Activated naive CD8-positive, alpha-beta T cell treated with anti-CD3 and anti-CD28 coated beads, Interleukin-2, amount 50 U/mL, for 24 hours (primary cell): ENCODE measurements around the gene ARMC10.
"Not testable (repeated sequence)": the region's sequence is repeated elsewhere in the genome, so short reads cannot be mapped to it uniquely, and the experiment has no call there.

Experiments used
- ATAC-seq: fragments of 150-1000 bp; cut with Tn5 transposase; one replicate; pipeline ENCODE4 v1.10.0; 2021
- DNase-seq: peaks from one replicate; pipeline ENCODE4 v3.0.0; 2021
- H3K27ac Mint-ChIP-seq: one replicate; pipeline ENCODE4 v1.8.0; 2021; ENCODE audit warnings: mild to moderate bottlenecking, mixed read lengths
- H3K27me3 Mint-ChIP-seq: one replicate; pipeline ENCODE4 v1.8.0; 2021; ENCODE audit warnings: mixed read lengths
- H3K36me3 Mint-ChIP-seq: one replicate; pipeline ENCODE4 v1.8.0; 2021; ENCODE audit warnings: low read depth, mixed read lengths
- H3K4me1 Mint-ChIP-seq: one replicate; pipeline ENCODE4 v1.8.0; 2021; ENCODE audit warnings: mixed read lengths
- H3K4me3 Mint-ChIP-seq: one replicate; pipeline ENCODE4 v1.8.0; 2021; ENCODE audit warnings: mild to moderate bottlenecking, moderate library complexity, mixed read lengths
- H3K9me3 Mint-ChIP-seq: one replicate; pipeline ENCODE4 v1.8.0; 2021; ENCODE audit warnings: mixed read lengths

The ARMC10 gene

DNA sequence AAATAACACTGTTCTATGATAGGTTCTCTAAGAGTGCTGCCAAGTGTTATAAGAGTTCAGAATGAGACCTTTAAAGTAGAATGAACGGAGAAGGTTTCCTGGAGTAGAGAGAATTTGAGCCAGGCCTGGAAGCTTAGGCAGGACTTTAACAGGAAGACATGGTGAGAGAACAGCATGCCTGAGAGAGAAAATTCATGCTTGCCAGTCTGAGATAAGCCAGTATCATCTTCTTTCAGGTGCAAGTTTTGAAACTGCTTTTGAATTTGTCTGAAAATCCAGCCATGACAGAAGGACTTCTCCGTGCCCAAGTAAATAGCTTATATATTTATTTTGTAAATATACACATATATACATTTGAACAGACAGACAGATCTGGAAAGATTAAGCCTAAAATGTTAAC lies 22.1 kb downstream of the ARMC10 start:
- peaks cover 42% of the 10 kb centered on the region for H3K36me3 Mint-ChIP-seq

DNA sequence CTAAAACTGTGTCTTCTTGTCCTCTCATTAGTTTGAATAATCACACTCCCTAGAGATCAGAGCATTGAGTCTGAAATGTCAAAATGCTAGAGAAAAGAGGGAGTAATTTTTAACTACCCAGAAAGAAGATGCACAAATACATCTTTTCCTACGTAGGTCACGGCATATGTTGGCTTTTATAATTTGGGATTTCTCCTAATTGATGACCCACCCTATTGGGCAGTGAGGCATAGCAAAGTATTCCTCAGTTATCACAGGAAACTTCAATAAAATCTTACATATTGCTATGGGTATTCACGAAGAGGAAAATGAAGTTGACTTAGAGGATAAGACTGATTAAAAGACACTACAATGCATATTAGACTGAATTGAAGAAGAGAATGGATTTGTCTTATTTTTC lies 25.4 kb downstream of the ARMC10 start:
- Mint-ChIP-seq H3K36me3 (peaks cover 19% of the 10 kb centered on the region), H3K4me1 (no peaks in the 10 kb centered on the region), H3K27ac (no peak overlapping the region), H3K4me3 (no peak overlapping the region), H3K9me3 (no peaks in the 10 kb centered on the region), H3K27me3 (no peaks in the 10 kb centered on the region)
- ATAC-seq, result no peak
- no peak for DNase-seq

More for the DNA sequence above, 22.1 kb downstream of the ARMC10 start:
- ATAC-seq (no peak), DNase-seq (no peak)
- H3K4me1 Mint-ChIP-seq, result no peaks in the 10 kb centered on the region
- H3K9me3 Mint-ChIP-seq, result no peaks in the 10 kb centered on the region
- no peak overlapping the region for H3K27ac Mint-ChIP-seq
- H3K4me3 Mint-ChIP-seq, result no peak overlapping the region
- no peaks in the 10 kb centered on the region for H3K27me3 Mint-ChIP-seq

DNA sequence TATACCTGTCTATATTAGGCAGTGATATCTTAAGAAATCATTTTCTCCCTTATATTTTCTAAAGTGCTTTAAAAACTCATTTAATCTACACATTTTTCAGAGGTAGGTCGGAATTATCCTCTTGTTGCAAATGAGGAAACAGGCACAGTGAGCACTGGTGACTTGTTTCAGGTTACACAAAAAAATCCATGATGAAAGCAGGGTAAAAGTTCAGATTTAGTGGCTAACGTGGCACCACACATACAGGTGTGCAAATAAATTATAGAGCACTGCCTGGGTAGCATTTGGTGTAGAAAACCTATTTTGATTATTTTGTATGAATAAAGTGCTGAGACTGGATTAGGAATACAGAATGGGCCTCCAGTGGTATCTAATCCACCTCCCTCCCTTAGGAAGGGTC lies 26.6 kb downstream of the ARMC10 start:
- Mint-ChIP-seq H3K4me3 (no peak overlapping the region), H3K36me3 (peaks cover 14% of the 10 kb centered on the region), H3K9me3 (no peaks in the 10 kb centered on the region), H3K27me3 (no peaks in the 10 kb centered on the region), H3K27ac (peak overlapping the region; percentile 4), H3K4me1 (no peaks in the 10 kb centered on the region)
- DNase-seq, result no peak
- no peak for ATAC-seq

DNA sequence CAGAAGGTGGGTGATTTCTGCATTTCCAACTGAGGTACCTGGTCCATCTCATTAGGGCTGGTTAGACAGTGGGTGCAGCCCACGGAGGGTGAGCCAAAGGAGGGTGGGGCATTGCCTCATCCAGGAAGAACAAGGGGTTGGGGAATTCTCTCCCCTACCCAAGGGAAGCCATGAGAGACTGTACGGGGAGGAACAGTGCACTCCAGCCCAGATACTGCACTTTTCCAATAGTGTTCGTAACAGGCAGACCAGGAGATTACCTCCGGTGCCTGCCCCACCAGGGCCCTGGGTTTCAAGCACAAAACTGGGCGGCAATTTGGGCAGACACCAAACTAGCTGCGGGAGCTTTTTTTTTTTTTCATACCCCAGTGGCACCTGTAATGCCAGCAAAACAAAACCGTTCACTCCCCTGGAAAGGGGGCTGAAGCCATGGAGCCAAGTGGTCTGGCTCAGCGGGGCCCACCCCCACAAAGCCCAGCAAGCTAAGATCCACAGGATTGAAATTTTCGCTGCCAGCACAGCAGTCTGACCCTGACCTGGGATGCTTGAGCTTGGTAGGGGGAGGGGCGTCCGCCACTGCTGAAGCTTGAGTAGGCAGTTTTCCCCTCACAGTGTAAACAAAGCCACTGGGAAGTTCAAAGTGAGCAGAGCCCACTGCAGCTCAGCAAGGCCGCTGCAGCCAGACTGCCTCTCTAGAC lies 31.2 kb downstream of the ARMC10 start:
- Mint-ChIP-seq H3K4me3 (no peak overlapping the region), H3K4me1 (peaks cover 2% of the 10 kb centered on the region), H3K27ac (no peak overlapping the region), H3K27me3 (no peaks in the 10 kb centered on the region), H3K9me3 (peaks cover 10% of the 10 kb centered on the region), H3K36me3 (peaks cover 39% of the 10 kb centered on the region)
- ATAC-seq, result no peak
- DNase-seq, result no peak

DNA sequence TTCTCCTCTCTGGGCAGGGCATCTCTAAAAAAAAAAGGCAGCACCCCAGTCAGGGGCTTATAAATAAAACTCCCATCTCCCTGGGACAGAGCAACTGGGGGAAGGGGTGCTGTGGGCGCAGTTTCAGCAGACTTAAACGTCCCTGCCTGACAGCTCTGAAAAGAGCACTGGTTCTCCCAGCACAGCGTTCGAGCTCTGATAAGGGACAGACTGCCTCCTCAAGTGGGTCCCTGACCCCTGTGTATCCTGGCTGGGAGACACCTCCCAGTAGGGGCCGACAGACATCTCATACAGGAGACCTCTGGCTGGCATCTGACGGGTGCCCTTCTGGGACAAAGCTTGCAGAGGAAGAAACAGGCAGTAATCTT lies 31.7 kb downstream of the ARMC10 start:
- H3K4me3 Mint-ChIP-seq, DNase-seq, ATAC-seq, H3K27ac Mint-ChIP-seq, H3K27me3 Mint-ChIP-seq, H3K4me1 Mint-ChIP-seq: not testable (repeated sequence)
- Mint-ChIP-seq H3K36me3 (peaks cover 44% of the 10 kb centered on the region), H3K9me3 (peaks cover 10% of the 10 kb centered on the region)

DNA sequence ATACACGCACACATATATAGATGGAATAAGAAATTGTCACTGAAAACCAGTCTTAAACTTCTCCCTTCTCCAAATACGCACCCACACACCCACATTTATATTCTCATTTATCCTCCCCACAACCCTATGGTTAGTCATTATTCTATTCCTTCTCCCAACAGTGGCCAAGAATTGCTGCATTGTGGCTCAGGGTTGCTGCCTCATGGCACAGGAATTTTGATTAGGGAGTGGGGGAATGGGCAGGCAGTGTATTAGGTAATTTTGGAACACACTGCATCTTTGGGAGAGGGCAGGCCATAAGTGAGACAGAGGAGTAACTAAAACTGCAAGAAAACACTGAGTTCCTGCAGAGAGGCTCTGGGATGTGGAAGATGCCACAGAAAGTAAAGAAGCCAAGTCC lies 38.2 kb downstream of the ARMC10 start:
- Mint-ChIP-seq H3K36me3 (peaks cover 58% of the 10 kb centered on the region), H3K9me3 (peaks cover 15% of the 10 kb centered on the region), H3K27me3 (no peaks in the 10 kb centered on the region), H3K4me3 (no peak overlapping the region), H3K27ac (no peak overlapping the region), H3K4me1 (peaks cover 2% of the 10 kb centered on the region)
- no peak for DNase-seq
- no peak for ATAC-seq

DNA sequence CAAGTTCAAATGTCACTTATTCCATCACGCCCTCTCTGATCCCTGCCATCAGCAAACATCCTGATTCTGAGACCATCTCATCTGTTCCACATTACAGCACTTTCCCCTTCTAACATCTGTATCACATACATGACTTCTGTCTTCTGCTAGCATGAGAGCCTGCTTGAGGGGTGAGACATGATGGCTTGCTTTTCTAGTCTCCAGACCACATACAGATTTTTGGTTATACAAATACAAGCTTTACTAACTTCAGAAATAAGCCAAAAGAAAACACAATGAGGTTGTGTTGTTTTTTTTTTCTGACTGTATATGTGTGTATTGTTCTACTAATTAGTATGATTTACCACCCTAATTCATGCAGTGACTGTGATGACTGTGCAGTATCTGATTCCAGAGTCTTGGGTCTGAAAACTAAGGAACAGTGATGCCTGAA lies 39.7 kb downstream of the ARMC10 start:
- H3K27me3 Mint-ChIP-seq, result no peaks in the 10 kb centered on the region
- no peak overlapping the region for H3K27ac Mint-ChIP-seq
- DNase-seq, result no peak
- H3K9me3 Mint-ChIP-seq, result peaks cover 9% of the 10 kb centered on the region
- peaks cover 49% of the 10 kb centered on the region for H3K36me3 Mint-ChIP-seq
- no peaks in the 10 kb centered on the region for H3K4me1 Mint-ChIP-seq
- no peak for ATAC-seq
- H3K4me3 Mint-ChIP-seq, result no peak overlapping the region

DNA sequence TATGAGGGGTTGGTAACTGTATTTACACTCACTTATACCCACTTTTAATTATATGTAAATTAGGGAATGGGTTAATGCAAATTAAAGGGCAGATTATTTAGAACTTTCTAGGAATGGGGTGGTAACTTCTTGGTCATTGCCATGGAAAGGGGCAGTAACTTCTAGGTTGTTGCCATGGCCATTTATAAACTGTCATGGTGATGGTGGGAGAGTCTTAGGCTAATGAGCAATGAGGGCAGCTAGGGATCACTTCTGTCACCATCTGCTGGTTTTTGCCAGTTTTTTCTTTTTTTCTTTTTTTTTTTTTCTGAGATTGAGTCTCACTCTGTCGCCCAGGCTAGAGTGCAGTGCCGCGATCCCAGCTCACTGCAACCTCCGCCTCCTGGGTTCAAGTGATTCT lies 40.8 kb downstream of the ARMC10 start:
- ATAC-seq (no peak), DNase-seq (no peak)
- H3K4me3 Mint-ChIP-seq, result no peak overlapping the region
- no peaks in the 10 kb centered on the region for H3K4me1 Mint-ChIP-seq
- no peak overlapping the region for H3K27ac Mint-ChIP-seq
- H3K27me3 Mint-ChIP-seq, result no peaks in the 10 kb centered on the region
- peaks cover 46% of the 10 kb centered on the region for H3K36me3 Mint-ChIP-seq
- H3K9me3 Mint-ChIP-seq, result peaks cover 5% of the 10 kb centered on the region

DNA sequence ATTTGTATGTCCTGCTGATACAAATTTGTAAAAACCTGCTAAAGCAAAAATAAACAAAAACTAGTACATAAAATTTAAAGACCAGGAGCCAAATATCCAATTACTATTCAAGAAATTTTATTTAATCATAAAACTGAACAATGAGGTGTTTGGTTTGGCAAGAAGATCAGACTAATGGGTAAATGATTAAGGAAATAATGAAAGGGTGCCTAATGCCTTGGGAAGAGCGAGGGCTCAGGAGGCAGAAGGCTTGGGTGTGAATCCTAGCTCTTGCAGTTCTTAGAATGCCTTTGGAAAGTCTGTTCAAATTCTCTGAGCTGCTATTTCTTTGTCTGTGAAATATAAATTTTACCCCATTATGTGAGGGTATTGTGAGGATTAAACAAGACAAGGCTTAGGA lies 41.6 kb downstream of the ARMC10 start:
- no peaks in the 10 kb centered on the region for H3K4me1 Mint-ChIP-seq
- ATAC-seq (no peak), DNase-seq (no peak)
- H3K36me3 Mint-ChIP-seq, result peaks cover 38% of the 10 kb centered on the region
- H3K9me3 Mint-ChIP-seq, result peaks cover 5% of the 10 kb centered on the region
- no peak overlapping the region for H3K4me3 Mint-ChIP-seq
- no peak overlapping the region for H3K27ac Mint-ChIP-seq
- no peaks in the 10 kb centered on the region for H3K27me3 Mint-ChIP-seq

DNA sequence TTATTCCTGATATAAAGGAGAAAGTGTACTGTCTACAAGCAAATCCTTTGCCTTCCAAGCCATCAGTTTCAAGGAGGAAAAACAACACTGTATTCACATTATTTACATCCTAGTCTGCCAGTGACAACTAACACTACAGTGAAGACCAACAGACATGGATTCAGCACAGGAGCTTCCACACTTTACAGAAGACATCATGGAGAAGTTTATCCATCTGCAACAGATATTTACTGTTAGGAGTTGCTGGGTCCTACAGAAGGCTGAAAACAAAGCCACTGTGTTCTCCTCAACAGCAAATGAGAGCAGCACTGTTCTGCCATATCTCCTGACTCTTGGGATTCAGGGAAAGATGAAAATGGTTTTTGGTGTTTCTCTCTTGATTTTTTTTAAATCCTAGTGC lies 42.1 kb downstream of the ARMC10 start:
- Mint-ChIP-seq H3K36me3 (peaks cover 35% of the 10 kb centered on the region), H3K4me3 (no peak overlapping the region), H3K9me3 (peaks cover 5% of the 10 kb centered on the region), H3K27ac (no peak overlapping the region), H3K4me1 (no peaks in the 10 kb centered on the region), H3K27me3 (no peaks in the 10 kb centered on the region)
- DNase-seq (no peak), ATAC-seq (no peak)

DNA sequence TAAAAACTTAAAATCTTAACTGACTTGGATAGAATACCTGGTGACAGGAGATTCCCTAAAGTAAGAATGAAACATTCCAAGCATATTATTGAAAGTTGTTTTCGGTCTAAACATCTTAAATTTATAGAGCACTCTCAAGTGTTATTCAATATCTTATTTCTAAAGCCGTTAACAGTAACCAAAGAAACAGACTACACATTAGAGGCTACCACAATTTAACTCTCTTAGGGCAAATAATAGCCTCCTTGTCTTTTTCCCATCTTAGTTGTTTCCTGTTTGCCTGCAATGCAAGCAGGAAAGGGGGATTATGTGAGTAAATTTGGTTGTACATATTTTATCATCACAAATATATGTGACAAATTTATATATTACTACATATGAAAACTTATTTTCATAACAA lies 42.5 kb downstream of the ARMC10 start:
- Mint-ChIP-seq H3K36me3 (peaks cover 33% of the 10 kb centered on the region), H3K9me3 (peaks cover 5% of the 10 kb centered on the region), H3K27me3 (no peaks in the 10 kb centered on the region), H3K27ac (no peak overlapping the region), H3K4me1 (no peaks in the 10 kb centered on the region), H3K4me3 (no peak overlapping the region)
- ATAC-seq, result no peak
- DNase-seq, result no peak

DNA sequence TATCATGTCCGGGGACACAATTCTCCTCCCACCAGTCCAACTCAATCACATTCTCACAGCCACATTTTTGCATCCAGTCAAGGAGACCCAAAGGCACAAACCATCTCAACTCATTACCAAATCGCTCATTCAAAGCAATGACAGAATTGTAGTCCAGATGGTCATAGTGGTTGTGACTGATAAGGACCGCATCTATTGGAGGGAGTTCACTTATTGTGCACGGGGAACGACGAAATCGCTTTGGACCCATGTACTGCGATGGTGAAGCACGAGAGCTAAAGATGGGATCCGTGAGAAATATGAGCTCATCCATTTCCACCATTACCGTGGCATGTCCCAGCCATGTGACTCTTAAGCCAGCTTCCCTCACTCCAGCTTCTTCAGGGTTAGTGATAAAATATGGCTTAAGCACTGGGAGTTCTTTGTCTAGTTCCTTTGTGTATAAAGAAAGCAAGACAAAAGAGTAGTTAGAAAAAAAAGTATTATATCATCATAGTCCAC lies 44.9 kb downstream of the ARMC10 start:
- no peaks in the 10 kb centered on the region for H3K4me1 Mint-ChIP-seq
- no peak for ATAC-seq
- no peak overlapping the region for H3K4me3 Mint-ChIP-seq
- no peak for DNase-seq
- peaks cover 23% of the 10 kb centered on the region for H3K36me3 Mint-ChIP-seq
- H3K27ac Mint-ChIP-seq, result no peak overlapping the region
- no peaks in the 10 kb centered on the region for H3K9me3 Mint-ChIP-seq
- no peaks in the 10 kb centered on the region for H3K27me3 Mint-ChIP-seq

DNA sequence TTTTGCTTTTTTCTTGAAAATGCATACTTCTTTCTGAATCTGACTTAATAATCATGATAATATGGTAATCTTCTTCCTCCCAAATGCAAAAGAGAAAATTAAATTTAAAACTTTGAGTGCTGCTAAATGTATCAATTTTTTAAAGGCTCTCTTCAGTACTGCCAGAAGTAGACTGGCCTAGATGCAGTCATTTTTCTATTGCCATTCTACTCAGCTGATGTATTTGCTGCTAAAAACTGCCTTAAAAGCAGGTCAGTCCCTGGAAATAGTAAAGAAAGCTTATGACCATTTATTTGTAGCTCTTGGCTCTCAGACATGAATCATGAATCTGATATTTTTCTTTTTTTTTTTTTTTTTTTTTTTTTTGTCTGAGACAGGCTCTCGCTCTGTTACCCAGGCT lies 45.4 kb downstream of the ARMC10 start:
- DNase-seq, result no peak
- Mint-ChIP-seq H3K4me3 (no peak overlapping the region), H3K9me3 (no peaks in the 10 kb centered on the region), H3K27me3 (no peaks in the 10 kb centered on the region), H3K4me1 (no peaks in the 10 kb centered on the region), H3K36me3 (peaks cover 20% of the 10 kb centered on the region), H3K27ac (no peak overlapping the region)
- no peak for ATAC-seq

DNA sequence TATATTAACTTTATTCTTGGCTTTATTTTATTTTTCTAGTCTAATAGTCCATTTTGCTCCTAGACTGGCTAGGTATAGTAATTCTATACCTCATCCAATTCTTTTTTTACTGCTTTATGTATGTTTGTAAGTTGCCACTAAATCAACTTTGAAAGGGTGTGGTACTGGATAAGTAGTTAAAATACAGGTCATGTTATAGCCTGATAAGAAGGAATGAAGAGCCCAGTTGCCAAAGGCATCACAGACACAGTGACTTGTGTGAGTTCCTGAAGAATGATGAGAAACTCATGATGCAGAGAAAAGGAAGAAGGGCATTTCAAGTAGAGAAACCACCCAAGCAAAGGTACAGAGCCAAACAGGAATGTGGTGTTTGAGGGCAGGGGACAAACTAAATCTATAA lies 46.7 kb downstream of the ARMC10 start:
- Mint-ChIP-seq H3K4me3 (no peak overlapping the region), H3K4me1 (no peaks in the 10 kb centered on the region), H3K27ac (no peak overlapping the region), H3K9me3 (no peaks in the 10 kb centered on the region), H3K27me3 (no peaks in the 10 kb centered on the region), H3K36me3 (peaks cover 26% of the 10 kb centered on the region)
- ATAC-seq (no peak), DNase-seq (no peak)

DNA sequence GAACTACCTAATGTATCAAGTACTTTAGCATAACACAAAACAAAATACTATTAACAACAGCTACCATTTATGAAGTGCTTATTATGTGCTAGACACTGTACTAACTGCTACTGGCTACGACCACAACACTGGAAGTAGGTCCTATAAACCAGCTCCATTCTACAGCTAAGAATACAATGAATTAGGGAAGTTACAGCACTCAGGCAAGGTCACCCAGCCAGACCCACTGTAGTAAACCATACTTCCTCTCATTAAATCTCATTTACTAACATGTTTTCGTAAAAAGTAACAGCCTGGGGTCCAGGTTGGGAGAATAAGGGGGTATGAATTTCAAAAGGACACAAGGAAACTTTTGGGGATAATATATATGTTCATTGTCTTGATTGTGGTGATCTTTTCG lies 48.6 kb downstream of the ARMC10 start:
- Mint-ChIP-seq H3K4me1 (no peaks in the 10 kb centered on the region), H3K27me3 (no peaks in the 10 kb centered on the region), H3K27ac (no peak overlapping the region), H3K9me3 (no peaks in the 10 kb centered on the region), H3K4me3 (no peak overlapping the region), H3K36me3 (peaks cover 38% of the 10 kb centered on the region)
- DNase-seq (no peak), ATAC-seq (no peak)
